Esophagus squamous epithelium (tissue), 5 donors: ENCODE measurements around the gene ELOVL2. TPM values are rescaled to one million over a fixed set of nuclear protein-coding genes. Genes with fewer than 3 reads are reported as not detected.
"Not testable (repeated sequence)": the region's sequence is repeated elsewhere in the genome, so short reads cannot be mapped to it uniquely, and the experiment has no call there.

Experiments used
- DNase-seq: peaks from one replicate; lab custom pipeline; 2025; lab: John Stamatoyannopoulos, UW
- H3K27ac ChIP-seq, 4 donors: fragments of 200-600 bp; sonication (generic); one replicate each; pipeline ENCODE4 v1.5.1; 2016 to 2019; ENCODE audit warnings: mild to moderate bottlenecking in 1 of 4
- H3K27me3 ChIP-seq, 4 donors: fragments of 200-600 bp; sonication (generic); 1 replicate in 3 of 4; 2 replicates in 1 of 4; pipeline versions ENCODE4 v1.5.1 to v1.6.0; 2017 to 2021; ENCODE audit warnings: antibody characterized with exemption in 1 of 4
- H3K36me3 ChIP-seq, 3 donors: fragments of 200-600 bp; sonication (generic); one replicate each; pipeline ENCODE4 v1.5.1; 2016 to 2019
- H3K4me1 ChIP-seq, 3 donors: fragments of 200-600 bp; sonication (generic); one replicate each; pipeline ENCODE4 v1.5.1; 2017 to 2019
- H3K4me3 ChIP-seq, 4 donors: fragments of 200-600 bp; sonication (generic); 1 replicate in 3 of 4; 2 replicates in 1 of 4; pipeline ENCODE4 v1.5.1; 2016 to 2019; ENCODE audit warnings: mild to moderate bottlenecking in 2 of 4, moderate library complexity in 1 of 4
- H3K9me3 ChIP-seq, 3 donors: fragments of 200-600 bp; sonication (generic); one replicate each; pipeline ENCODE4 v1.5.1; 2016 to 2019
- CTCF ChIP-seq, 6 experiments: fragments of 450-650 bp in 4 of 6; fragments of 200-600 bp in 2 of 6; sonication (generic) in 2 of 6; IDR thresholded peaks; one replicate each; pipeline ENCODE4 v1.5.1; 2016 to 2019; ENCODE audit warnings: antibody characterized with exemption in 6 of 6, mild to moderate bottlenecking in 4 of 6, moderate library complexity in 4 of 6
- POLR2A ChIP-seq, 4 donors: fragments of 450-650 bp; IDR thresholded peaks; one replicate each; pipeline ENCODE4 v1.6.1; 2017; ENCODE audit warnings: antibody characterized with exemption in 4 of 4, mild to moderate bottlenecking in 4 of 4, moderate library complexity in 3 of 4
- WGBS, 2 donors: methylation state at CpG; one replicate each; pipeline ENCODE4 v1.1.5; 2018; 5-methylcytosine and 5-hydroxymethylcytosine counted together
- intact Hi-C: fragments of 100-400 bp; cut with DNase I; formaldehyde crosslinking; loops from one replicate; pipeline ENCODE4 v1.15.0; 2022
- total RNA-seq, 4 donors: library from RNA; depleted of rRNA; stranded (reverse); fragments of >200 nt; gene quantifications; one replicate each; pipeline ENCODE4 v1.1.0, GENCODE V29; 2016
- donor health status: DM: yes; HTN: yes; CAD: no.

The ELOVL2 gene
- total RNA-seq, 4 donors from 2014 or later, result 0.06 to 0.38 (median 0.18) TPM; not detected in 1

DNA sequence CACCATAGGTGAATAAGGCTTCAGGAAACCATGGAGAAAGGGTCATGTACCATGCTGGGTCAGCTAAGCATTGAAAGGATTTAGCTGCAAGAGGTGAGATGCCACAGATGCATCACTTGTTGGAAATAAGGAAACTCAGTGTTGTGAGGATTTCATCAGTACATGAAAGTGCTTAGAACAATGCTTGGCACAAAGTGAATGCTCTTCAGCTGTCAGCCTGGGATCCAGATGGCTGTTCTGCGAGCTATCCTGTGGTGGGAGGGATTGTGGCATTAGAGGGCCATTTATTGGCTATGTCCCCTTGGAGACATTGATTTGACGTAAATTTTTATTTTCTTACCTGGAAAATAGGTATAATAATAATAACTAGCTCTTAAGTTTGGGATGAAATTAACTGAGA, 53.0 kb downstream of the ELOVL2 start:
- Histone ChIP-seq H3K4me1 (no peaks in the 10 kb centered on the region), H3K27me3 (peaks cover 0 to 4% (median 0%) of the 10 kb centered on the region in 4 donors), H3K27ac (no peak overlapping the region), H3K4me3 (no peak overlapping the region), H3K9me3 (no peaks in the 10 kb centered on the region), H3K36me3 (no peaks in the 10 kb centered on the region)
- no peak for TF ChIP-seq POLR2A (IDR thresholded peaks at IDR 0.05)
- no peak for TF ChIP-seq CTCF (IDR thresholded peaks at IDR 0.05)
- DNase-seq, result no peak
- intact Hi-C loops, result no loop called here
- 33 to 39% methylated on average over 2 of the region's 2 CpGs for WGBS, 2 donors

- TF ChIP-seq CTCF (IDR thresholded peaks at IDR 0.05) (no peak), POLR2A (IDR thresholded peaks at IDR 0.05) (no peak)
- DNase-seq, result no peak
- Histone ChIP-seq H3K27ac (no peak overlapping the region), H3K4me1 (no peaks in the 10 kb centered on the region), H3K9me3 (no peaks in the 10 kb centered on the region), H3K4me3 (no peak overlapping the region), H3K27me3 (peaks cover 0 to 4% (median 0%) of the 10 kb centered on the region in 4 donors), H3K36me3 (no peaks in the 10 kb centered on the region)
- WGBS, 2 donors, result 88 to 92% methylated on average over 15 of the region's 15 CpGs
- intact Hi-C loops, result no loop called here
Observed at GRCh38 chr6:10989587-10989986, 54.5 kb downstream of the ELOVL2 start.

DNA sequence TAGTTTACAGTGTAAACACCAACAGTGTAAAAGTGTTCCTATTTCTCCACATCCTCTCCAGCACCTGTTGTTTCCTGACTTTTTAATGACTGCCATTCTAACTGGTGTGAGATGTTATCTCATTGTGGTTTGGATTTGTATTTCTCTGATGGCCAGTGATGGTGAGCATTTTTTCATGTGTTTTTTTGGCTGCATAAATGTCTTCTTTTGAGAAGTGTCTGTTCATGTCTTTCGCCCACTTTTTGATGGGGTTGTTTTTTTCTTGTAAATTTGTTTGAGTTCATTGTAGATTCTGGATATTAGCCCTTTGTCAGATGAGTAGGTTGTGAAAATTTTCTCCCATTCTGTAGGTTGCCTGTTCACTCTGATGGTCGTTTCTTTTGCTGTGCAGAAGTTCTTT, 59.1 kb downstream of the ELOVL2 start:
- H3K4me1 ChIP-seq, intact Hi-C loops, H3K27me3 ChIP-seq, H3K27ac ChIP-seq, H3K36me3 ChIP-seq, DNase-seq, H3K4me3 ChIP-seq, H3K9me3 ChIP-seq: not testable (repeated sequence)
- 53 to 72% methylated on average over 2 of the region's 2 CpGs for WGBS, 2 donors

DNA sequence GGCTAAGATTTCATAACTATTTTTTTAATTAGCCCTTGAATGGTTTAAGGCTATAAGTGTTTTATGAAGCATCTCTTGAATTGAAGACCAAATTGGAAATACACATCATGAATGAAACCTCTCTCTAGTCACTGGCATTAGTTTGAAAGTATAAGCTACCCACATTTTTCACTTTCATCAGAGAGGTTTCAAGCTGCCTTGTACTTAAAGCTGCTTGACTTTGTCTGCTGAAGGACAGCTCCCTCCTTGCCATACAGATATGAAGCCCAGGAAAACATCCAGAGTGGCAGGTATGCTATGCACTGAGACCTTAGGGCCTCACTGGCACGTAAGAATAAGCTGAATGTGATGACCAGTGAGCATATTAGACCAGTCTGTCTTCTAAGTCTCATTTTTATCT, 62.7 kb downstream of the ELOVL2 start:
- no peaks in the 10 kb centered on the region for H3K9me3 ChIP-seq
- H3K36me3 ChIP-seq, result no peaks in the 10 kb centered on the region
- no peaks in the 10 kb centered on the region for H3K4me1 ChIP-seq
- H3K4me3 ChIP-seq, result no peak overlapping the region
- no peak for DNase-seq
- no peaks in the 10 kb centered on the region for H3K27me3 ChIP-seq
- no peak overlapping the region for H3K27ac ChIP-seq
- 88 to 100% methylated on average over 1 of the region's 1 CpG for WGBS, 2 donors
- intact Hi-C loops, result no loop called here
- TF ChIP-seq CTCF (IDR thresholded peaks at IDR 0.05) (no peak), POLR2A (IDR thresholded peaks at IDR 0.05) (no peak)

DNA sequence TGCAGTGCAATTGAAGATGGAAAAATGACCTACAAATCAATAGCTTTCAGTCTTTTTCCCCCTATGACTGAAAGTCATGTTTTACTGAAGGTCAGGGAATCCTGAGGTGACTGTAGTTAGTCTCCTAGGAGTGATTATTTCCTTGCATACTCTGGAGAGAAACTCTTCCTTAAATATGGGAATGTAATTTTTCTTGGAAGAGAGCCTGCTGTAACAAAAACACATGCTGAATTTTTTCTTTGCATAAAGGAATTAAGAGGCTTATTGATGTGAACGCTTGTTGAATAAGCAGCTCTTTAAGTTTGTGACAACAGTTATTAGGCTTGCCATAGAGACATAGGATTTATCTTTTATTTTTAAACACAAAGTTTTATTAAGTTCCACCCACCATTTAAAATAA, 64.5 kb downstream of the ELOVL2 start:
- no peak overlapping the region for H3K4me3 ChIP-seq

More for the DNA sequence above, 64.5 kb downstream of the ELOVL2 start:
- no peaks in the 10 kb centered on the region for H3K36me3 ChIP-seq
- DNase-seq, result no peak
- H3K27me3 ChIP-seq, result no peaks in the 10 kb centered on the region
- H3K9me3 ChIP-seq, result no peaks in the 10 kb centered on the region
- WGBS, 2 donors, result 23 to 43% methylated on average over 1 of the region's 1 CpG
- H3K4me1 ChIP-seq, result no peaks in the 10 kb centered on the region
- intact Hi-C loops, result no loop called here
- no peak overlapping the region for H3K27ac ChIP-seq
- TF ChIP-seq POLR2A (IDR thresholded peaks at IDR 0.05), result no peak
- TF ChIP-seq CTCF (IDR thresholded peaks at IDR 0.05), result no peak
